T-helper 9 cell (primary cell): ENCODE results near the gene LCE1F.

Experiments used
- DNase-seq: peaks from one replicate; pipeline ENCODE4 v3.0.0-alpha.2; 2020

Gene LCE1F

GRCh38 chr1:152777510-152778137, 2.7 kb downstream of the LCE1F start:
- DNase-seq, result no peak

GRCh38 chr1:152783095-152783494, 8.2 kb downstream of the LCE1F start:
- no peak for DNase-seq

GRCh38 chr1:152786077-152786476, 11.1 kb downstream of the LCE1F start, which contains the start of gene LCE1E:
Gene LCE1E, plus strand, starts transcription at chr1:152786257. Its CDS starts 1,043 bp downstream, at chr1:152787300.
- DNase-seq, result no peak

GRCh38 chr1:152795686-152796085, 20.7 kb downstream of the LCE1F start:
- no peak for DNase-seq

- no peak for DNase-seq
These were observed 21.5 kb downstream of the LCE1F start, which contains the start of gene LCE1D for GRCh38 chr1:152796421-152796820. Gene LCE1D, plus strand, starts transcription at chr1:152796721. Its CDS starts 1,074 bp downstream, at chr1:152797795.

GRCh38 chr1:152801333-152801732, 26.4 kb downstream of the LCE1F start:
- DNase-seq, result no peak

- DNase-seq, result no peak
These were observed 31.6 kb downstream of the LCE1F start, which contains the start of gene LCE1C for GRCh38 chr1:152806576-152806975. Gene LCE1C, minus strand, starts transcription at chr1:152806651. Its CDS starts 1,173 bp downstream, at chr1:152805478.

GRCh38 chr1:152811050-152811449, 36.1 kb downstream of the LCE1F start:
- DNase-seq, result no peak

GRCh38 chr1:152811671-152812070, 36.7 kb downstream of the LCE1F start, which contains the start of gene LCE1B:
Gene LCE1B, plus strand, starts transcription at chr1:152811971. Its CDS starts 476 bp downstream, at chr1:152812447.
- DNase-seq, result no peak

- no peak for DNase-seq
These were observed 42.4 kb downstream of the LCE1F start for GRCh38 chr1:152817309-152817708.

GRCh38 chr1:152823294-152823693, 48.4 kb downstream of the LCE1F start:
- DNase-seq, result no peak

- no peak for DNase-seq
These were observed 50.0 kb downstream of the LCE1F start for GRCh38 chr1:152824964-152825363.
